Measurements from ENCODE around the gene TTBK2.

TTBK2 gene

DNA sequence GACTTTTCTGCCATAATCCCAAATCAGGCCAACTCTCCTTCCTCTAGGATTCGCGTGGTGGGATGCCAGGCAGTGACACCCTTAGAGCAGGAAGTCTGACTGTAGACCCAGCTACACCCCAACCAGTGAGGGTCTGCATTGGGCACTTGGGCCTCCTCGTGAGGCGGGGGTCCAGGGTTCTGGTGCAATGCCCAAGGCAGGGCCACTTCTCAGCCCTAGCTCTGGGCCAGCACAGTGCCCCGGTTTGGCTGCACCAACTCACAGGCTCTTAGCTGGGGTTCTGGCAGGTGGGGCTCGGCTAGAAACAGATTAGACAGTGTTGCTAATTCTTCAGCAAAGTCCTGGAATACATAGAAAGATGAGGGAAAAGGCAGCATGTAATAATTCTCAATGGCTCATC, 196.3 kb downstream of the TTBK2 start:
- no peak for DNase-seq

DNA sequence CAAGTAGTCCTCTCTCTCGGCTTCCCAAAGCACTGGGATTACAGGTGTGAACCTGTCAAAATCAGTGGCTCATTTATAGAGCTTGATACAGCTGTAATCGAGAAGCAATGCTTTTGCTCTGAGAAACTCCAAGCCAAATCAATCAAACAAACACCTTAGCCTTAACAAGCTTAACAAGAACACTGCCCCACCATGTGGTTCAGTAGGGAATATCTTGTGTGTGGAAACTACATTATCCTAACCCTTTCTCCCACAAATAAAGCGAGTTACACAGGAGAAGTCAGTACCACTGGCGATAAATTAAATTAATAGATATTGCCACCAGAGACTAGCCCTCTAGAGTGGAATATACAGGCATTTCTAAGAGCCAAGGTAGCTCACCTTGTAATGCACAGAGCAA, 197.5 kb downstream of the TTBK2 start:
- peak; percentile 29 for DNase-seq

DNA sequence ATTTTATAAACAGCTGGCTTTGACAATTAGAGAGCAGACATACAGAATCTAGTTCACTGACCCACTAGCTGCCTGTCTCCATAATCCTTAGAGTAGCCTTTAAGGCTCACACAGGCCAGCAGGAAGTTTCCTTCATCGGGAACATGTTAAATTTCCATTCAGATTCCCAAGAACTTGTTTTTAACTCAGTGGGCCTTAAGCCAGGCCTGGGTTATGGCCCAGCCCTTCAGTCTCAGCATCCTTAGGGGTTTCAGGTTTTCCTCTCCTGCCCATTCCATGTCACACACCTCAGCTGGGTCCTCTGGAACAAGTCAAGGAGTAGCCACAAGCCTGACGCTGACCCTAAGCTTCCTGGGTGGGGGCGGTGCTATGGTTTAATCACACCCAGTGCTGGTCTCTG, 198.7 kb downstream of the TTBK2 start:
- DNase-seq: no peak

DNA sequence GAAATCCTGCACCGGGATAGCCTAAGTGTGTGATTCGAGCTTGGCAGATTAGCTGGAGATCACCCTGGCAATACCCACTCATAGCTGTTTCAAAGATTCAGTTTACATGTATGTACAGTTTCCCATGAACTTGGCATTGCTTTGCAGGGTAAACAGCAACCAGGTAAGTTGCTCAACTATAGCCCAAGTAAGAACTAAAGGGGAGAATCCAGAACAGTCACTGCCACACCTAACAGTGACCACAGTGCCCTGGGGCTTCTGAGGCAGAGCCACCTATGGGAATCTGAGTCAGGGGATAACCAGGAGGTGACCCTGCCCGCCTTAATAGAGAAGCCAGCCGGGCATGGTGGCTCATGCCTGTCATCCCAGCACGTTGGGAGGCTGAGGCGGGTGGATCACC, 199.6 kb downstream of the TTBK2 start:
- DNase-seq: no peak

DNA sequence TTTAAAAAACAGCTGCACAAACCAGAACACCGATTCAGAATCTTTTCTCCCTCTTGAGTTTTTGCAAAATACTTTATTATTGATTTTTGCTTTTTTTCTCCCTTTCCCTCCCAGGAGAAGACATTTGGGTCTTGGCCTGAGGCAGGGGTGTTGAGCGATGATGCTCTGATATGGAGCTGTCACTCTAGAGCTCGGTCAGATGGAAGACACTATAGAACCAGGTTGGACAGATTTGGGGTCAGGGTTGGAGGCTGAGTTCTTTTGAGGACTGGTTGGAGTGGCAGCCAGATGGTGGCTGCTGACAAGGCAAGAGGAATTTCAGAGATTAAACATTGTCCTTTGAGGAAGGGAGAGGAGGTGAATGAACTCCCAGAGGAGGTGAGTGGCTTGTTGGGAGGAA, 200.5 kb downstream of the TTBK2 start:
- DNase-seq: no peak

DNA sequence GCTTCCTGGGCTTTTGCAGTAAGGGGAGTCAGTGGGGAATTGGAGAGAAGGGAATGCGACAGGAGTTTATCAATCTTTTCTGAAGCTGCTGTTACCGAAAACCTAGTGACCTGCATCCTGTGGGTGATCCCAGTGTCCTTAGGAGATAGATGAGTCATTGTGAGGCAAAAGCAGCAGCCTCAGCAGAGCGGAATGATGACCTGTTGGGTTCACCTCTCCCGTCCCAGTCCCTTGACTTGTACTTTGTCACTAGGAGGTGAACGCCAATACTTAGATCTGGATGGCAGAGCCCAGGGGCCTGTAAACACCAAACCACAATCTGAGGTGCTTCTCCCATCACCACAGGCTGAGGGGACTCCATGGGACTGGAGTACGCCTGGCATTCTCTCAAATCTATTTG, 201.5 kb downstream of the TTBK2 start:
- no peak for DNase-seq

DNA sequence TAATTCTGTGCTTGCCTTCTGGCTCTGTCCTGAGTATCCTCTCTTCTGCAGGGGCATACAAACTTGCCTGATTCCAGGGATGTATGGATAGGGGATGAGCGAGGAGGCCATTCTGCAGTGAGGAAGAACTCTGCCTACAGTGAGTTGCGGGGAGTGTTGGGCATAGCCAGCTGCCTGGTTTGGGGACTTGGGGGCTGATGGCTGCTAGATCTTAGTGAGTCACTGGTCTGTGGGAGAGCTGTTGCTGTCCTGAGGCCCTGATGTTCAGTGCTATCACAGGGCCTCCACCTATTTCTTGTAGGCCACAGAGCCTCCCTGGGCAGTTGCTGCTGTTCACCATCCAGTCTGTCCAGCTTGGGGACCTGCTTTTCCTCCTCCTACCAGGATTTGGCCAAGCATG, 204.0 kb downstream of the TTBK2 start:
- no peak for DNase-seq

DNA sequence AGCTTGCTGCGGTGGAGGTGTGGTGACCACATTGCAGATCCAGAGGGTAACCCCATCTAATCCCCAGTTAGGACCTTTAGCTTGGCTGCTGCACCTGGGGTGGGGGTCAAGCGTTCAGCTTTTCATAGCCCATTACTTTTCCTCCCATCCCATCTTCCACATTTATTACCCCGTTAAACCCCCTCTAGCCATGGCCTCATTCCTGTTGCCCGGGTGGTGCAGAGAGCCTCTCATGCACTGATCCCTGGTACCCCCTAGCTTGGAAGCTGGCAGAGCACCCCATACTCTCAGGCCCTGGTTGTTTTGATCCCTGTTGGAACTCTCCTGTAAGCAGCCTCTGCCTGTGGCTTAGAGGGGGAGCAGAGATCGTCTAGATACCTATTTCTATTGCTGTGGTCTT, 204.5 kb downstream of the TTBK2 start:
- no peak for DNase-seq

DNA sequence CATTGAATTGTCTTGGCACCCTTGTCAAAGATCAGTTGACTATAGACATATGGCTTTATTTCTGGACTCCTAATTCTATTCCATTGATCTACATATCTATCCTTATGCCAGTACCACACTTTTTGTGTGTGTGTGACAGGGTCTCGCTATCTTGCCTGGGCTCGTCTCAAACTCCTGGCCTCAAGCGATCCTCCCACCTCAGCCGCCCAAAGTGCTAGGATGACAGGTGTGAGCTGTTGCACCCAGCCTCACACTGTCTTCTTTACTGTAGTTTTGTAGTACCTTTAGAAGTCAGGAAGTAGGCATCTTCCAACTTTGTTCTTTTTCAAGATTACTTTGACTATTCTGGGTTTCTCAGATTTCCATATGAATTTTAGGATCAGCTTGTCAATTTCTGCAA, 208.0 kb downstream of the TTBK2 start:
- no peak for DNase-seq

DNA sequence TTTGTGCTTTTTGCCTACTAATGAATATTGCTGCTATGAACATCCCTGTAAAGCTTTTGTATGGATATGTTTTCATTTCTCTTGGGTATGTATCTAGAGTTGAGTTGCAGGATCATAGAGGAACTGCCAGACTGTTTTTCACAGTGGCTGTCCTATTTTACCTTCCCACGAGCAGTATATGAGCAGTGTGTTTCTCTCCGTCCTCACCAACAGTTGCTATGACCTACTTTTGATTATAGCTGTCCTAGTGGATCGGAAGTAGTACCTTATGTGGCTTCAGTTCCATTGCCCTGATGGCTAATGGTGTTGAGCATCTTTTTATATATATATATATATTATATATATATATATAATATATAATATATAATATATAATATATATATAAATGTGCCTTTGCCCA, 208.8 kb downstream of the TTBK2 start:
- DNase-seq: no peak

DNA sequence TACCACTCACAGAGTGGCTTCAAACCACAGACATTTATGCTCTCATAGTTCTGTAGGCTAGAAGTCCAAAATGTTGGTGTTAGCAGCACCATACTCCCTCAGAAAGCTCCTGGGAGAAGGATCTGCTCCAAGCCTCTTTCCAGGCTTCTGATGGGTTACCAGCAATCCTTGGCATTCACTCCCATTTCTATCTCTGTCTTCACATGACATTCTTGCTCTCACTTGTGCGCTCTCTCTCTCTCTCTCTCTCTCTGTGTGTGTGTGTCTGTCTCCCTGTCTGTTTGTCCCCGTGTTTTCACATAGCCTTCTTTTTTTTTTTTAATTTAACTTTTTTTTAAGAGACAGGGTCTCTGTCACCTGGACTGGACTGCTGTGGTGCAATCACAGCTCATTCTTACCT, 209.9 kb downstream of the TTBK2 start:
- no peak for DNase-seq

DNA sequence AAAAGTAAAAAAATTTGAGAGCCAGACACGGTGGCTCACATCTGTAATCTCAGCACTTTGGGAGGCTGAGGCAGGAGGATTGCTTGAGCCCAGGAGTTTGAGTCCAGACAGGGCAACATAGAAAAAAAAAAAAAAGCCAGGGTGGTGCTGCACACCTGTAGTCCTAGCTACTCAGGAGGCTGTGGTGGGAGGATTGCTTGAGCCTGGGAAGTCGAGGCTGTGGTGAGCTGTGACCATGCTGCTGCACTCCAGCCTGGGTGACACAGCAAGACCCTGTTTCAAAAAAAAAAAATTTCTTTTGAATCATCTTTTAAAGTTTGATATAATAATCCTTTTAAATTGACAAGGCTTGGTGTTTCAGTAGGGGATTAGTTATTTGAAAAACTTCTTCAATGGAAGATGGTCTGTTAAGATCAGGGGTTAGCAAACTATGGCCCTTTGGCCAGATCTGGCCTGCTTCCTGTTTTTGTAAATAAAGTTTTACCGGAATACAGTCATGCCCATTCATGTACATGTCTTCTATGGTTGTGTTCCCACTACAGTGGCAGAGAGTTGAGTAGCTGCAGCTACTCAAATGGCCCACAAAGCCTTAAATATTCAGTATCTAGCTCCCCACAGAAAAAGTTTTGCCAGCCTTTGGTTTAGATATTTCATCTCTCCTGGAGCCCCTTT, 212.6 kb downstream of the TTBK2 start:
- DNase-seq: peak; percentile 45

DNA sequence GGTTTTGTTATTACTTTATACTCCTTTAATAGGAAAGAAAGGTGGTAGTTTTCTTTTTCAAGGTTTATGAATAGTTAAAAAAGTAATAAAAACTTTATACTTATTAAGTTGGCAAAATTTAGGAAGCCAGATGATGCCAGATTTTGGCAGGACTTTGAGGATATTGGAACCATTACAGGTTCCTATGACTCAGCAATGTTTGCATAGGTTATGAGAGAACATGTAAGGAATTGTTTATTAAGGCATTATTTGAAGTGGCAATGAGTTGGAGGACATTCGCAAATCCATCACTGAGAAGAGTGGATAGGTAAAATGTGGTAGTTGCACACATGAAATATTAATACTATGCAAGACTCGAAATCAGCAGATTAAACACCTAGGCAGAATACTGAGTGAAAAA, 213.5 kb downstream of the TTBK2 start:
- no peak for DNase-seq

DNA sequence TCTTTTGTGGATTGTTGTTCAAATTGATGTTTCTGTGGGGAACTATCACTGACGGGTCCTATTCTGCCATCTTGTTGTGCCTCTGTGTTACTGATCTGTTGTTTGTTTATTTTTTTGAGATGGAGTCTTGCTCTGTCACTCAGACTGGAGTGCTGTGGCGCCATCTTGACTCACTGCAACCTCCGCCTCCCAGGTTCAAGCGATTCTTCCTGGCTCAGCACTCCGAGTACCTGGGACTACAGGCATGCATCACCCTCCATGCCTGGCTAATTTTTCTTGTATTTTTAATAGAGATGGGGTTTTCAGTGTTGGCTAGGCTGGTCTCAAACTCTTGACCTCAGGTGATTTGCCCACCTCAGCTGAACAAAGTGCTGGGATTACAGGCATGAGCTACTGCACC, 215.2 kb downstream of the TTBK2 start:
- DNase-seq: no peak

DNA sequence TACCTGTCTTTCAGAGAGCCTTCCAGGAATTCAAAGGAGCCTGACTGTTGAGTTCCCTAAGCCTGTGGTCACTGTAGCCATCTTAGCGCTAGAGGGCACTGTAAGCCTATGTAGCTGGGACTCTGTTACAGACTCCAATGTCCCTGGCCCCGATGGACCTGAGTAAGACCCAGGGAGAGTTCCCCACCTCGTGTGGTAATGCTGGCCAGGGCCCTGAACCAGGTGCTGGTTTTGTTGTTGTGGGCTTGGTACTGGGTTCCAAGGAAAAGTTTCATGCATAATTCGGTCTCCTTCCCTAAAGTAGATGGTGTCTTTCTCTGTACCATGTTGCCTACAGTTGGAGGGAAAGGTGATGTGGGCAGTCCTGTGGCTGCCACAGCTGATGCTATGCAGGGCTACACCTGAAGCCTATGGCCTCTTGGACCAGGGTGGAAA, 216.1 kb downstream of the TTBK2 start:
- DNase-seq: peak; percentile 87

DNA sequence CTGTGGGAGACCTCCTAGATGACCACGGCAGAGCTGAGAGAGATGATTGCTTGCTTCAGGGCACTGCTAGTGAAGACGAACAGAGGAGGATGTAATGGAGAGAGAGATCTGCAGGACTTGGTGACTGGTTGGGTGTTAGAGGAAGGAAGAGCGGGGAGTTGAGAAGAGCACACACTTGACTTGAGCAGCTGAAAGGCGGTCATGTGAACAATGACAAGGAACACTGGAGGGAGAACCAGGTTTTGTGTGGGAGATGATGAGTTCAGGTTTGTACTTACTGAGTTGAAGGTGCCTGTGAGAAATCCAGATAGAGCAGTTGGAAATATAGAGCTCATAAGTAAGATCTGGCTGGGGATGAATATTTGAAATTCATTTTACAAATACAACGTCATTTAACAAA, 224.0 kb downstream of the TTBK2 start:
- no peak for DNase-seq

DNA sequence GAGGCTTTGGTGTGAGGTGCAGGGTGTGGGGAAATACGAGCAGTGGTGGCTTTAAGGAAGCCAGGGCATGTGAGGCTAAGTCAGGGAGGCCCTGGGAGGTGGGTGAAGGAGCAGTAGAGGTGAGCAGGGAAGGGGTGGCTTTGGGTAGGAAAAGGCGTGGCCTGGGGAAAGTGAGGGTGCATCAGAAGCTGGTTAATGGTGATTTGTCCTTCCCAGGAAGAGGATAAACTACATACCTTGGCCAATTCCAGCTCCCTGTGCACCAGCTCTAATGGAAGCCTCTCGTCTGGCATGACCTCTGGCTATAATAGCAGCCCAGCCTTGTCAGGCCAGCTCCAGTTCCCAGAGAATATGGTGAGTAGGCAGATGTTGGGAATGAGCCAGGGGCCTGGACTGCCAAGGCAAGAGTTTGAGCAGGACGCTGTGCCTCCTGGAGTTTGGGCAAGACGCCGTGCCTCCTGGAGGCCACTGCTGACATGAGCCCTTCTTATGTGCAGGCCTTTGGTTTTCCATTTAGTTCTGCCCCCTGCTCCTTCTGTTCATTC, 225.0 kb downstream of the TTBK2 start:
- DNase-seq: no peak

DNA sequence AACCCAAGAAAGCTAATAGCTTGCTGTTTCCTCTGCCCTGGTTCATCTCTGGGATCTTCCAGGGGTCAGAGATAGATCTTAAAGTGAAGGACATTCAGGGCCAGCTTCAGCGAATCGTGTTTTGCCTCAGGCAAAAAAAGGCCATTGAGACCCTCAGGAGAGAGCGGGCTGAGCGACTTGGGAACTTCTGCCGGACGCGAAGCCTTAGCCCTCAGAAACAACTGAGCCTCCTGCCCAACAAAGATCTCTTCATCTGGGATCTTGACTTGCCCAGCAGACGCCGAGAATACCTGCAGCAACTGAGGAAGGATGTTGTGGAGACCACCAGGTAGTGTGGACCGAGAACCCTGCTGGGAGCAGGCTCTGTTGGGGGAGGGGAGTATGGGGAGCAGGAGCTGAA, 226.2 kb downstream of the TTBK2 start:
- no peak for DNase-seq

DNA sequence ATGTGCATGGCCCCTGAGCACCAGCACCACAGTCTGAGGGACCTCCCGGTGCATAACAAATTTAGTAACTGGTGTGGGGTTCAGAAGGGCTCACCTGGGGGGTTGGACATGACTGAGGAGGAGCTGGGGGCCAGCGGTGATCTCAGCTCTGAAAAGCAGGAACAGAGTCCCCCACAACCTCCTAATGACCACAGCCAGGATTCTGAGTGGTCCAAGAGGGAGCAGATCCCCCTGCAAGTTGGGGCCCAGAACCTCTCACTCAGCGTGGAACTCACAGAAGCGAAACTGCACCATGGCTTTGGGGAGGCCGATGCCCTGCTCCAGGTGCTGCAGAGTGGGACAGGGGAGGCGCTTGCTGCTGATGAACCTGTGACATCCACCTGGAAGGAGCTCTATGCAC, 226.6 kb downstream of the TTBK2 start:
- no peak for DNase-seq

DNA sequence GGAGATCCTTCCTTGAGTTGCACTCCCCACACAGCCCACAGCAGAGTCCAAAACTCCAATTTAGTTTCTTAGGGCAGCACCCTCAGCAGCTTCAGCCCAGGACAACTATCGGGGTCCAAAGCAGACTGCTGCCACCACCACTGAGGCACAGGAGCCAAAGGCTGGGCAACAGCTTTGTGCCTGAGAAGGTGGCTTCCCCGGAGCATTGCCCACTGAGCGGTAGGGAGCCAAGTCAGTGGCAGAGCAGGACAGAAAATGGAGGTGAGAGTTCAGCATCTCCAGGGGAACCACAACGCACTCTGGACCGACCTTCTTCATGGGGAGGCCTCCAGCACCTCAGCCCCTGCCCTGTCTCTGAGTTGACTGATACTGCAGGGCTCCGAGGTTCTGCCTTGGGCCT, 227.1 kb downstream of the TTBK2 start:
- DNase-seq: no peak

DNA sequence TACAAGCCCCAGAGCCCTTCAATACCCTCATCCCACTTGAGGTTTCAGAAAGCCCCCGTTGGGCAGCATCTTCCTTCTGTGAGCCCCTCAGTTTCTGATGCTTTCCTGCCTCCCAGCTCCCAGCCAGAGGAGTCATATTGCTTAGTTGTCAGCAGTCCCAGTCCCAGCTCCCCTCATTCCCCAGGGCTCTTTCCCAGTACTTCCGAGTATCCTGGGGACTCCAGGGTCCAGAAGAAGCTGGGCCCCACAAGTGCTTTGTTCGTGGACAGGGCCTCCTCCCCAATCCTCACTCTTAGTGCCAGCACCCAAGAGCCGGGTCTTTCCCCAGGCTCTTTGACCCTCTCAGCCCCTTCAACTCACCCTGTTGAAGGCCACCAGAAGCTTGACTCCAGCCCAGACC, 227.6 kb downstream of the TTBK2 start:
- DNase-seq: no peak

DNA sequence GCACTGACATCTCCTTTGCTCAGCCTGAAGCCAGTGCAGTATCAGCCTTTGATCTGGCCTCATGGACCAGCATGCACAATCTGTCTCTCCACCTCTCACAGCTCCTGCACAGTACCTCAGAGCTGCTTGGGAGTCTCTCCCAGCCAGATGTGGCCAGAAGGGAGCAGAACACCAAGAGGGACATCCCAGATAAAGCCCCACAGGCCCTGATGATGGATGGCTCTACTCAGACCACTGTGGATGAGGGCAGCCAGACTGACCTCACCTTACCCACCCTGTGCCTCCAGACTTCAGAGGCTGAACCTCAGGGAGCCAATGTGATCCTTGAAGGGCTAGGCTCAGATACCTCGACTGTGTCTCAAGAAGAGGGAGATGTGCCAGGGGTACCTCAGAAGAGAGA, 228.0 kb downstream of the TTBK2 start:
- DNase-seq: no peak

DNA sequence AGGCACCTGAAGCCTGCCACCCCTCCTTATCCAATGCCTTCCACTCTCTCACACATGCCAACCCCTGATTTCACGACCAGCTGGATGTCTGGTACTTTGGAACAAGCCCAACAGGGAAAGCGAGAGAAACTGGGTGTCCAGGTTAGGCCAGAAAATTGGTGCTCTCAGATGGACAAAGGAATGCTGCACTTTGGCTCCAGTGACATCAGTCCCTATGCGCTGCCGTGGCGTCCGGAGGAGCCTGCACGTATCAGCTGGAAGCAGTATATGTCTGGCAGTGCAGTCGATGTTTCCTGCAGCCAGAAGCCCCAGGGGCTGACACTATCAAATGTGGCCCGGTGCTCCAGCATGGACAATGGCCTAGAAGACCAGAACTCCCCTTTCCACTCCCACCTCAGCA, 228.8 kb downstream of the TTBK2 start:
- no peak for DNase-seq

DNA sequence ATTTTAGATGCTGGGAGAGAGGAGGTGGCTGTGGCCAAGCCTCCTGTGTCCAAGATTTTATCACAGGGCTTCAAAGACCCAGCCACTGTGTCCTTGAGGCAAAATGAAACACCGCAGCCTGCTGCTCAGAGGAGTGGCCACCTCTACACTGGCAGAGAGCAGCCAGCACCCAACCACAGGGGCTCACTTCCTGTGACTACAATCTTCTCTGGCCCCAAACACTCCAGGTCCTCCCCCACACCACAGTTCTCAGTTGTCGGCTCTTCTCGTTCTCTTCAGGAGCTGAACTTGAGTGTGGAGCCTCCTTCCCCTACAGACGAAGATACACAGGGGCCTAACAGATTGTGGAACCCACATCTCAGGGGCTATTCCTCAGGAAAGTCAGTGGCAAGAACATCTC, 229.3 kb downstream of the TTBK2 start:
- peak; percentile 48 for DNase-seq
